ENCODE results near the gene PRRT1B.
A peak's percentile ranks its signal among the peaks of the same experiment; 100 is the strongest.

The PRRT1B gene

GRCh38 chr9:131554087-131554842 lies 8.9 kb downstream of the PRRT1B start:
- no peak for DNase-seq

- DNase-seq = no peak
Observed at GRCh38 chr9:131554843-131555351, 9.6 kb downstream of the PRRT1B start.

- no peak for DNase-seq
Observed at GRCh38 chr9:131555841-131556673, 10.7 kb downstream of the PRRT1B start.

- no peak for DNase-seq
Observed at GRCh38 chr9:131557855-131558548, 12.7 kb downstream of the PRRT1B start.

GRCh38 chr9:131559421-131560000 lies 14.2 kb downstream of the PRRT1B start:
- peak in 1 of 2 donors; percentile 27 for DNase-seq

- no peak for DNase-seq
Observed at GRCh38 chr9:131562032-131562959, 17.0 kb downstream of the PRRT1B start.

- DNase-seq = no peak
Observed at GRCh38 chr9:131565369-131565768, 20.0 kb downstream of the PRRT1B start.

- no peak for DNase-seq
Observed at GRCh38 chr9:131566158-131566557, 20.8 kb downstream of the PRRT1B start.

- DNase-seq = no peak
Observed at GRCh38 chr9:131567910-131568309, 22.6 kb downstream of the PRRT1B start.

- no peak for DNase-seq
Observed at GRCh38 chr9:131574730-131575640, 29.7 kb downstream of the PRRT1B start.

GRCh38 chr9:131575946-131576853 lies 30.9 kb downstream of the PRRT1B start:
- DNase-seq = no peak

- DNase-seq = no peak
Observed at GRCh38 chr9:131577005-131578000, 32.0 kb downstream of the PRRT1B start.

GRCh38 chr9:131578021-131578420 lies 32.7 kb downstream of the PRRT1B start:
- DNase-seq = no peak

GRCh38 chr9:131578731-131579504 lies 33.6 kb downstream of the PRRT1B start:
- DNase-seq = peak; percentile 64

GRCh38 chr9:131579789-131580211 lies 34.5 kb downstream of the PRRT1B start:
- no peak for DNase-seq

- DNase-seq = no peak
Observed at GRCh38 chr9:131580358-131580757, 35.0 kb downstream of the PRRT1B start.

- no peak for DNase-seq
Observed at GRCh38 chr9:131582056-131582455, 36.7 kb downstream of the PRRT1B start.
